ENCODE measurements around the gene GAD1. TPM values are rescaled to one million over a fixed set of nuclear protein-coding genes. Genes with fewer than 3 reads are reported as not detected.

GAD1 gene
- total and polyA plus RNA-seq, 10 of the 15 experiments (the other 5 are each of a cell fraction or from before 2014, with no cell fraction given) = 0.04 to 3.4 (median 0.42) TPM

GRCh38 chr2:170819680-170820664 is 3.3 kb downstream of the GAD1 start (continued):
- TF ChIP-seq, protein P1, sequence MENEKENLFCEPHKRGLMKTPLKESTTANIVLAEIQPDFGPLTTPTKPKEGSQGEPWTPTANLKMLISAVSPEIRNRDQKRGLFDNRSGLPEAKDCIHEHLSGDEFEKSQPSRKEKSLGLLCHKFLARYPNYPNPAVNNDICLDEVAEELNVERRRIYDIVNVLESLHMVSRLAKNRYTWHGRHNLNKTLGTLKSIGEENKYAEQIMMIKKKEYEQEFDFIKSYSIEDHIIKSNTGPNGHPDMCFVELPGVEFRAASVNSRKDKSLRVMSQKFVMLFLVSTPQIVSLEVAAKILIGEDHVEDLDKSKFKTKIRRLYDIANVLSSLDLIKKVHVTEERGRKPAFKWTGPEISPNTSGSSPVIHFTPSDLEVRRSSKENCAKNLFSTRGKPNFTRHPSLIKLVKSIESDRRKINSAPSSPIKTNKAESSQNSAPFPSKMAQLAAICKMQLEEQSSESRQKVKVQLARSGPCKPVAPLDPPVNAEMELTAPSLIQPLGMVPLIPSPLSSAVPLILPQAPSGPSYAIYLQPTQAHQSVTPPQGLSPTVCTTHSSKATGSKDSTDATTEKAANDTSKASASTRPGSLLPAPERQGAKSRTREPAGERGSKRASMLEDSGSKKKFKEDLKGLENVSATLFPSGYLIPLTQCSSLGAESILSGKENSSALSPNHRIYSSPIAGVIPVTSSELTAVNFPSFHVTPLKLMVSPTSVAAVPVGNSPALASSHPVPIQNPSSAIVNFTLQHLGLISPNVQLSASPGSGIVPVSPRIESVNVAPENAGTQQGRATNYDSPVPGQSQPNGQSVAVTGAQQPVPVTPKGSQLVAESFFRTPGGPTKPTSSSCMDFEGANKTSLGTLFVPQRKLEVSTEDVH (IDR thresholded peaks at IDR 0.05; ENCODE audit: low read depth, partially characterized antibody) = no peak
- TF ChIP-seq SMAD1 (IDR thresholded peaks at IDR 0.05; ENCODE audit: low read depth, partially characterized antibody) (no peak), KDM1A (IDR thresholded peaks at IDR 0.05; ENCODE audit: borderline replicate concordance) (no peak)

DNA sequence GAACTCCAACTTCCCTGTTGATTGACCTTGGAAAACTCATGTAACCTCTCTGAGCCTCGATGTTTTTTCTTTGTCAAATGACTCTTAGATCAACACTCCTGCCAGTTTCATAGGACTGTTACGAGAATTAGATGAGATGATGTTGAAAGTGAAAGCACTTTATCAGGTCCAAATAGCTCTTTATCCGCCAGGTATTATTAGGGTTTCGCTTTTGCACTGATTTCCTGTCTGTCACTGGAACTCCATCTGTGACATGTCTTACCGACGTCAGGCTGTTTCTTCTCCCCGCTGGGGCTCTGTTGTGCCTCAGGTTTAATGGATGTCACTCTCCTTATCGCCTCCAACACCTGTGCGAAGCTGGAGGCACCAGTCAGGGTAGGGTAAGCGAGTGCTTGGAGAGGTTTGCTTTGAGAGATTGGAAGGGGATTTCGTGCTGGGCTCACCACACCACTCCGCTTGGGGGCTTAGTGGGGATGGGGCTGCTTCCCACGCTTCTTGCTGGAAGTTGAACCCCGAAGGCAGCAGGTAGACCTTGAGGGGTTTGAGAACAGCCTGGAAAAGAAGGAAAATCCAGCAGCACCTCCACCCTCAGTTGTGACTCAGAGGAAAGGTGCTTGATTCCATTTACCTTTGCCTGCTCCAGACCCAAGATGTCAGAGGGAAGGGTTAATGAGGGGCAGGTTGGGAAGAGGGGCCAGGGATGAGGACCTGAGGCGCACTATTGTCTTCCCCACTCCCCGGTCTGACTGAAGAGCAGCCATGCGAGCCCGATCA is 4.3 kb downstream of the GAD1 start:
- H3K27me3 ChIP-seq (replicated peaks in 1 of 2; ENCODE audit: control insufficient read depth in 2 of 2, insufficient read depth in 2 of 2, low read length in 1 of 2) = peaks cover 8 to 50% of the 10 kb centered on the region in 2 experiments
- peak; percentile 83 for TF ChIP-seq PKNOX1 (IDR thresholded peaks at IDR 0.05)
- no peak for TF ChIP-seq ZNF207 (IDR thresholded peaks at IDR 0.05; ENCODE audit: borderline replicate concordance)
- TF ChIP-seq KDM1A (IDR thresholded peaks at IDR 0.05; ENCODE audit: borderline replicate concordance) = no peak
- TF ChIP-seq NR2F1 (conservative IDR thresholded peaks at IDR 0.05) = no peak
- TF ChIP-seq, protein P2, sequence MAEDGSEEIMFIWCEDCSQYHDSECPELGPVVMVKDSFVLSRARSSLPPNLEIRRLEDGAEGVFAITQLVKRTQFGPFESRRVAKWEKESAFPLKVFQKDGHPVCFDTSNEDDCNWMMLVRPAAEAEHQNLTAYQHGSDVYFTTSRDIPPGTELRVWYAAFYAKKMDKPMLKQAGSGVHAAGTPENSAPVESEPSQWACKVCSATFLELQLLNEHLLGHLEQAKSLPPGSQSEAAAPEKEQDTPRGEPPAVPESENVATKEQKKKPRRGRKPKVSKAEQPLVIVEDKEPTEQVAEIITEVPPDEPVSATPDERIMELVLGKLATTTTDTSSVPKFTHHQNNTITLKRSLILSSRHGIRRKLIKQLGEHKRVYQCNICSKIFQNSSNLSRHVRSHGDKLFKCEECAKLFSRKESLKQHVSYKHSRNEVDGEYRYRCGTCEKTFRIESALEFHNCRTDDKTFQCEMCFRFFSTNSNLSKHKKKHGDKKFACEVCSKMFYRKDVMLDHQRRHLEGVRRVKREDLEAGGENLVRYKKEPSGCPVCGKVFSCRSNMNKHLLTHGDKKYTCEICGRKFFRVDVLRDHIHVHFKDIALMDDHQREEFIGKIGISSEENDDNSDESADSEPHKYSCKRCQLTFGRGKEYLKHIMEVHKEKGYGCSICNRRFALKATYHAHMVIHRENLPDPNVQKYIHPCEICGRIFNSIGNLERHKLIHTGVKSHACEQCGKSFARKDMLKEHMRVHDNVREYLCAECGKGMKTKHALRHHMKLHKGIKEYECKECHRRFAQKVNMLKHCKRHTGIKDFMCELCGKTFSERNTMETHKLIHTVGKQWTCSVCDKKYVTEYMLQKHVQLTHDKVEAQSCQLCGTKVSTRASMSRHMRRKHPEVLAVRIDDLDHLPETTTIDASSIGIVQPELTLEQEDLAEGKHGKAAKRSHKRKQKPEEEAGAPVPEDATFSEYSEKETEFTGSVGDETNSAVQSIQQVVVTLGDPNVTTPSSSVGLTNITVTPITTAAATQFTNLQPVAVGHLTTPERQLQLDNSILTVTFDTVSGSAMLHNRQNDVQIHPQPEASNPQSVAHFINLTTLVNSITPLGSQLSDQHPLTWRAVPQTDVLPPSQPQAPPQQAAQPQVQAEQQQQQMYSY (CRISPR knock-in tag; IDR thresholded peaks at IDR 0.05) = no peak
- TF ChIP-seq, protein P3, sequence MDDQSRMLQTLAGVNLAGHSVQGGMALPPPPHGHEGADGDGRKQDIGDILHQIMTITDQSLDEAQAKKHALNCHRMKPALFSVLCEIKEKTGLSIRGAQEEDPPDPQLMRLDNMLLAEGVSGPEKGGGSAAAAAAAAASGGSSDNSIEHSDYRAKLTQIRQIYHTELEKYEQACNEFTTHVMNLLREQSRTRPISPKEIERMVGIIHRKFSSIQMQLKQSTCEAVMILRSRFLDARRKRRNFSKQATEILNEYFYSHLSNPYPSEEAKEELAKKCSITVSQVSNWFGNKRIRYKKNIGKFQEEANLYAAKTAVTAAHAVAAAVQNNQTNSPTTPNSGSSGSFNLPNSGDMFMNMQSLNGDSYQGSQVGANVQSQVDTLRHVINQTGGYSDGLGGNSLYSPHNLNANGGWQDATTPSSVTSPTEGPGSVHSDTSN (IDR thresholded peaks at IDR 0.05; ENCODE audit: insufficient replicate concordance, low read depth, low read length) = peak; percentile 53
- peak; percentile 37; the same call in 1 of the 2 replicates for TF ChIP-seq TCF12 (IDR thresholded peaks at IDR 0.05; ENCODE audit: low read depth, low read length)
- CTCF ChIA-PET = interaction anchor here (0.9 to 1.4 kb wide), 4 partner anchors 61 to 460 kb away, joined by 3 read pairs; no protein-coding TSS in a partner anchor
- DNase-seq (ENCODE audit: low read depth, low spot score) (no peak), FAIRE-seq (peak; percentile 92), ATAC-seq (peak; percentile 15)
- intact Hi-C loops (cut with micrococcal nuclease; ENCODE audit: unreplicated experiment) = no loop called here
- peak overlapping the region; percentile 92 for H3K4me2 ChIP-seq (ENCODE audit: control insufficient read depth, insufficient read depth)
- no peaks in the 10 kb centered on the region for H3K79me2 ChIP-seq (ENCODE audit: control insufficient read depth, insufficient read depth, low read length)
- 1% methylated on average over 18 of the region's 18 CpGs for WGBS (ENCODE audit: insufficient coverage, insufficient replicate concordance, low lambda C conversion rate, missing lambda C conversion rate)
- no peak overlapping the region for H3K9ac ChIP-seq (ENCODE audit: control insufficient read depth, insufficient read depth, low read length)
- POLR2A ChIA-PET = interaction anchor here (0.5 kb wide), 1 partner anchor 1422 kb away, joined by 3 read pairs; no protein-coding TSS in a partner anchor
- peaks cover 15% of the 10 kb centered on the region for H3K4me1 ChIP-seq (ENCODE audit: control insufficient read depth, insufficient read depth, low read length)
- in situ Hi-C loops (cut with MboI) = no loop called here
- no peaks in the 10 kb centered on the region for H3K36me3 ChIP-seq (ENCODE audit: control insufficient read depth in 2 of 2, insufficient read depth in 2 of 2, low read length in 1 of 2)
- SMC1A ChIA-PET (ENCODE audit: uncharacterized antibody, unreplicated experiment) = interaction anchor here (1.0 to 1.9 kb wide), 2 partner anchors 8 to 451 kb away, joined by 3 to 4 read pairs; no protein-coding TSS in a partner anchor
- H3K9me3 ChIP-seq (replicated peaks; ENCODE audit: control insufficient read depth, insufficient read depth, low read length) = no peaks in the 10 kb centered on the region; the same call in 2 of the 3 replicates
- 0 out of 2 replicates have a peak, but pooled peaks cover 4% of the 10 kb centered on the region for H4K20me1 ChIP-seq (ENCODE audit: control insufficient read depth, insufficient read depth)
- peak overlapping the region; percentile 35 for H3K4me3 ChIP-seq
- H2AFZ ChIP-seq (ENCODE audit: control insufficient read depth, low read depth, low read length) = no peak overlapping the region
- no peak overlapping the region for H3K27ac ChIP-seq (ENCODE audit: control insufficient read depth, insufficient read depth)
- BruUV-seq (replicated peaks) = no TSS peak
- RAD21 ChIA-PET (ENCODE audit: unreplicated experiment) = no interaction called here
